Measurements from ENCODE around the gene TXNL4B.

- TF ChIP-seq POLR2AphosphoS5 (IDR thresholded peaks at IDR 0.05; ENCODE audit: low read depth, low read length) (no peak), SIN3A (IDR thresholded peaks at IDR 0.05; ENCODE audit: borderline replicate concordance, insufficient read depth, low read length) (no peak), TAF1 (IDR thresholded peaks at IDR 0.05; ENCODE audit: borderline replicate concordance, insufficient read depth, low read length) (no peak), REST (IDR thresholded peaks at IDR 0.05; ENCODE audit: insufficient read depth in 1 of 2, low read depth in 2 of 2, low read length in 2 of 2) (no peak), FOXP2 (optimal IDR thresholded peaks at IDR 0.05; ENCODE audit: borderline replicate concordance, extremely low read depth, extremely low read length, insufficient read depth) (no peak)
These were observed 14.0 kb upstream of the TXNL4B start for GRCh38 chr16:72107371-72107770.
